ENCODE results near the gene FRMD3. TPM values are rescaled to one million over a fixed set of nuclear protein-coding genes. Genes with fewer than 3 reads are reported as not detected.

The FRMD3 gene
- polyA plus RNA-seq, 3 donors: 0.78 to 5.8 (median 4.9) TPM

DNA sequence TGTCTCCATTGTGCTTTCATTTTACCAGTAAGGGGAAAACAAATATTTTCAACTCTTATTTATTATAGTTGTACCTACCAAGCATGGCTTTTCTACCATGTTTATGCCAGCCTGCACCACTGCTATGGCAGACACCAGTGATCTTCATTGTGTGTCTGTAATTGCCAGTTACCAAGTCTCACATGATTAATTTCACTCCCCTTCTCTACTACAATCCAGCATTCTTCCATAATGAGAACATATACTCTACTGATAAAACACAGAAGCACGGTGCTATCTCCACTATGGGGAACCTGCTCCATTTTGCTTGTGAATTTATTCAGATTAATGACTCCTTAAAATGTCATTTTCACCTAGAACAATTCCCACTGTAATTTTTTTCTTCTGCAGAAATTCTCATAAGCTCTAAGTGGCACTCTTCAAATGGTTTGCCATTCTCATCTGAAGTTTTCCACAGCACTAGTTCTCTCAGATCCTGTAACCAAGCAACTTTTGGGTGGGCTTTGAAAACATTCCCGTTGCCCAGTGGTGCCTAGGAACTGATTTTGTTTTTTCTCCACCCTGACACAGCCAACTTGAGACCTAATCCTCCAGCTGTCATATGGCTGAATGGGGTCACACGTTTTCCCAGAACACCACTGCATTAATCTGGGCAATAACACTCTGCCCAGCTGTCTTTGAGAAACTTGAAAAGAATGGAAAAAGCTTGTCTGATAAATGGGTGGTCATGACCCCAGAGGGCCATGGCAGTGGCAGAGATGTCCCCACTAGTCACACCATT, 252.6 kb downstream of the FRMD3 start:
- 63 to 75% (median 75%) methylated on average over 3 of the region's 3 CpGs for WGBS, 3 donors
- no peak overlapping the region for H3K27ac ChIP-seq (ENCODE audit: low read depth, low read length)

DNA sequence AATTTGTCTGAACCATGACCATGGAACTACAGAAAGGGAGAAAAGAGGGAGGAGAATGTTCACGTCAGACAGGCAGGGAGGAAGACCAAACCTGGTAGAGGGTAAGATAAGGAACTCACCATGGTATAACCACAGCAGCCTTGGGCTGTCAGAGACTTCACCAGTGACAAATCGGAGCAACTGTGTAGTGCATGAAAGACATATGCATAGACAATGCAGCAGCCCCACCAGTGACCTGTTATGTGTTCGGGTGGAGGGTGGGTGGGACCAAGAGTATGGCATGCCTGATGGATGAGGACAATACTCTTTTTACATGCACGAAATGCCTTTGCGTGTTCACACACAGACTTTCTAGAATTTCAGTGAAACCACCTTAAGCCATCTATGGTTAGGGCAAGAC, 253.5 kb downstream of the FRMD3 start:
- 85 to 87% (median 86%) methylated on average over 5 of the region's 5 CpGs for WGBS, 3 donors
- no peak overlapping the region for H3K27ac ChIP-seq (ENCODE audit: low read depth, low read length)

DNA sequence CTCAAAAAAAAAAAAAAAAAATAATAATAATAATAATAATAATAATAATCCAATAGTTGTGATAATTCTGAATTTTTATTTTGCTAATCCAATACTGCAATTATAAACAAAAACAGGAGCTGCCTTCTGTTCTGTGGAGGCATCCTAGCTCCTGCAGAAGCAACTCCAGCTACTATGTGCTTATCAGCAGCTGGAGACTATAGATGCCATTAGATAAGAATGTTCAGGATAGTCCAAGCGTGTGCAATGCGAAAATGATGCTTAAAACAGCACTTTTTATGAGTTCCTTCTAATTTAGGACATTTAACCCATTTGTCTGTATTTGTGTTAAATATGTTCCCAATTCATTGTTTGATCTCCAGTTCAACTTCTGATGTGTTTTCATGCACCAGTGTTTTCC, 254.7 kb downstream of the FRMD3 start:
- 86 to 96% (median 87%) methylated on average over 2 of the region's 2 CpGs for WGBS, 3 donors
- no peak overlapping the region for H3K27ac ChIP-seq (ENCODE audit: low read depth, low read length)

DNA sequence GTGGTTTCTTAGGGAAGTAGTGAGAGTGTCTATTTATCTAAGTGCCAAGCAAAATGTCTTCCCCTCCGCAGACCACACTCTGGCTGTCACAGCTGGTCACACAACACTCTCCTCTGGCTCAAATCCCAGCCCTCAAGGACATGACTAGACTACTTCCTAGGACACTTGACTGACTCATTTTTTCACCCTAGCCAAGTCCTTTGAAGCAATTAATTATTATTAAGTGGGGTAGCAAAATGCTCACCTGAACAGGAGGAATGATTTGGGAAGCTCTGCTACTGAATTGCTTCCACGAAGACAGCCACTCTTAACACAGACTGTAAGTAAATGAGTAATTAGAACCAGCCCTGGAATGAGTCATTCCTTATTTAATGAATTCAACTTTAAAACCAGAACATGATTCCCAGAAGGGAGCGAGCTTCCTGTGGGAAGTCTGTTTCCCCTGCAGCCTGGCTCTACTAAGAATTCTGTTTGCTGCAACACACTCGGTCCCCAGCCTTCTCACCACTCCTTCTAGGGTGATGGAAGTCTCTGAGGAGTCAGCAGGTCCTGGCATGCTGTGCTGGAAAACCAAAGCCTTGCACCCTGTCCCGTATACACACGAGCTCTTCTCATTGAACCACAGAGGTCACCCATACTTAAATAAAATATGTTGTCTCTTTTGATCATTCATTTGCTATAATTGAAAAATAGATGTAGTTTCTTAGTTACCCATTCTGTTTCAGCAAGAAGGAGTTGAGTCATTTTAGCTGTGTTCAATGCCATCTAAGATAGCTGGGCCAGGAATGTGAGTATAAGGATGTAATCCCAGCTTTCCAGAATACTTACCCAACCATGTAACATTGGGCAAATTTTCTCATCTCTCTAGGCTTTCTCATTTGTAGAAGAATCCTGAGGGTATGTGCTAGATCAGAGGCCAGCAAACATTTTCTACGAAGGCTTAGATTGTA, 256.6 kb downstream of the FRMD3 start:
- no peak overlapping the region for H3K27ac ChIP-seq (ENCODE audit: low read depth, low read length)
- 35 to 41% (median 38%) methylated on average over 7 of the region's 7 CpGs for WGBS, 3 donors

DNA sequence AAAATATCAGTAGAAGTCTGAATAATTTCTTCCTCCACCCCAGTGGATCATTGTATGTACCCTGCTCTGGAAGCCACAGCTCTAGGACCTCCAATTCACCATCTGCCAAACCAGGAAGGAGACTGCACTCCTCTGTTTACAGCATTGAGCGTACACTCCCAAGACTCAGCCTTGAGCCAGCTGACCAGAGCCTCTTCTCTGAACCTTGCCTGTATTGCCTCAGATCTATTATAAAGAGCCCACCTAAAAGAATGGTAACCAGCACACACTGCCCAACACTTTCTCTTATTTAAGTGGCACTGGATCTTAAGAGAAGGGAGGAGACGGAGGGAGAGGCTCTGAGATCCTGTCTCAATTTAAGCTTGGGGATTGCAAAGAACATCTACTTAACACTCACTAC, 257.4 kb downstream of the FRMD3 start:
- 63 to 71% (median 66%) methylated on average over 2 of the region's 2 CpGs for WGBS, 3 donors
- H3K27ac ChIP-seq (ENCODE audit: low read depth, low read length): no peak overlapping the region

DNA sequence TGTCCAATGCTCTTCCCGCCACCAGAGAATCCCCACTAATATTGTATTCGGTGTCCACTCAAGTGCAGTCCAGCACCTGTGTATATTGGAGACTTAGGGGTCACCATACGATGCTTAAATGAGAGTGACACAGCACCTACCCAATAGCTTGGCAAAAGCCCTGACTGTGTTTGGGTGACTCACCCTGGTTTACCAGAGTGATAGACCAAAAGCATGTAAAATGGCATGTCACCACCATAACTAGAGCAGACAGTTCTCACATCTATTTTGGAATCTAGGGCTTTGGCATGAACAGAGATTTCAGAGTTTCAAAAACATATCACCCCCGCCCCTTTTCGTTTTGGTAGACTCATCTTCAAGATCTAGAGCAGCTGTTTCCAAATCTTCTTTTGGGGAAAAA, 257.9 kb downstream of the FRMD3 start:
- WGBS, 3 donors: 95 to 97% (median 96%) methylated on average over 5 of the region's 5 CpGs
- no peak overlapping the region for H3K27ac ChIP-seq (ENCODE audit: low read depth, low read length)

DNA sequence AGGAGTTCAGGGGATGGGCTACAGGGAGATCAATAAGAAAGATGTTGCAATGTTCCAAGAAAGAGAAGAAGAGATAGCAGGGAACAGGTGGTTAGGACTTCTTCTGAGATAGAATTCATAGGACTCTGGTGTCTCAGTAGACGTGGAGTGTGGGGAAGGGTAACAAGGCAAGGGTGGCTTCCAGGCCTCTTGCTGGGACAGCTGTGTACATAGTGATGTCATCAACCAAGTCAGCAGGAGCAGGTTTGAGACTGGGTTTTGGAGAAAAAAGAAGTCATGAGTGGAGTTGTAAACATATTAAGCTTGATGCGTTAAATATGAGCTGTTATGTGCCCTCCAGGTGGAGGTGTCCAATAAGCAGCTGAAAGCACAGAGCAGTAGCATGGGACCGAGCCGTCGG, 263.4 kb downstream of the FRMD3 start:
- WGBS, 3 donors: 88 to 97% (median 95%) methylated on average over 5 of the region's 5 CpGs
- H3K27ac ChIP-seq (ENCODE audit: low read depth, low read length): no peak overlapping the region

DNA sequence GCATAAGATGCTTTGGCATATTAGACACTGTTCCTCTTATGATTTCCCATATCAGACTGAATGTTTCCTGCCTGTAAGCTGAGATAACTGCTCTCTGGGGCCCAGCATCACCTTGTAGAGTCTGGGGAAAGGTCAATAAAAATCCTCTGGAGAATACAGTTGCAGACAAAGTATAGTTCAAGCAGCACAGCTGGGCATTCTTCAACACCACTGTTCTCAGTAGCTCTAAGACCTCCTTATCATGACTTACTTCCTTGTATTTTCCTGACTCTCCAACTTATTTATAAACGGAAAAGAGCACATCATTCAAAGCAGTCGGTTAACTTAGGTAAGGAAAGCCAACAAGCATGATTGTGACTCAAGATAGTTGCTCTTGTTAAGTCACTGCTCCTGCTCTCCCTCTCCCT, 266.5 kb downstream of the FRMD3 start:
- WGBS, 3 donors: 55 to 82% (median 60%) methylated on average over 2 of the region's 2 CpGs
- no peak overlapping the region for H3K27ac ChIP-seq (ENCODE audit: low read depth, low read length)

DNA sequence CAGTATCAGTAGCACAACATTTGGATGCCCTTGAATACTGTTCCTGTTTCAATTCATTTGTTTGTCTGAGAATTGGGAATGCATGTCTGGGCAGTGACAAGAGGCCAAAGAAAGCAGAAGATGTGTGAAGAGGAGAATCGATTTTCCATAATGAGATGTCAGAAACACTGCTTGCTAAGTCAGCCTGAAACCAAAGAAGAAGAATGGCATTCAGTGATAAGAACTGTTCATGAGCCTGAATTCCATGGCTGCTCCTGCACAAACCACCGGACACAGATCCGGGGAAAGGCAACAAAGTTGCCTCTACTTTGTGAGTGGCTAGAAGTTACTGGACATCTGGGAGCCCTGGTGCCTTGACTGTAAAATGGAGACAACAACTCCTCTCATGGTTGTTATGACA, 268.1 kb downstream of the FRMD3 start:
- 50 to 82% (median 76%) methylated on average over 3 of the region's 3 CpGs for WGBS, 3 donors
- no peak overlapping the region for H3K27ac ChIP-seq (ENCODE audit: low read depth, low read length)

DNA sequence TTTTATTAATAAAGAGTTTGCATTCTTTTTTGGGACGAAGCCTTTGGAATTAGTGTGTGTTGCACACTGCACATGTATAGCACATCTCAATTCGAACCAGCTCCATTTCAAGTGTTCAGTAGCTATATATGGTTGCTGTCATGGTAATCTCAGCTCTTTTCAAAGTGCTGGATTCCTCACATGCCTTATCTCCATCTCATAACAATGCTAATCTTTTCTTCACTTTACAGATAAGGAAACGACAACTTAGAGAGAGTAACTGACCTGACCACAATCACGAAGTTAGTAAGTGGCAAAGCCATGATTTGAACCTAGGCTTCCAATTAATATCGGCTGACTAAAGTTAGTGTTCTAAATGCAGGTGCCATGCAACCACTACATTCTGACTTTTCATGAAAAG, 270.5 kb downstream of the FRMD3 start:
- no peak overlapping the region for H3K27ac ChIP-seq (ENCODE audit: low read depth, low read length)
- 55 to 94% (median 71%) methylated on average over 5 of the region's 5 CpGs for WGBS, 3 donors

DNA sequence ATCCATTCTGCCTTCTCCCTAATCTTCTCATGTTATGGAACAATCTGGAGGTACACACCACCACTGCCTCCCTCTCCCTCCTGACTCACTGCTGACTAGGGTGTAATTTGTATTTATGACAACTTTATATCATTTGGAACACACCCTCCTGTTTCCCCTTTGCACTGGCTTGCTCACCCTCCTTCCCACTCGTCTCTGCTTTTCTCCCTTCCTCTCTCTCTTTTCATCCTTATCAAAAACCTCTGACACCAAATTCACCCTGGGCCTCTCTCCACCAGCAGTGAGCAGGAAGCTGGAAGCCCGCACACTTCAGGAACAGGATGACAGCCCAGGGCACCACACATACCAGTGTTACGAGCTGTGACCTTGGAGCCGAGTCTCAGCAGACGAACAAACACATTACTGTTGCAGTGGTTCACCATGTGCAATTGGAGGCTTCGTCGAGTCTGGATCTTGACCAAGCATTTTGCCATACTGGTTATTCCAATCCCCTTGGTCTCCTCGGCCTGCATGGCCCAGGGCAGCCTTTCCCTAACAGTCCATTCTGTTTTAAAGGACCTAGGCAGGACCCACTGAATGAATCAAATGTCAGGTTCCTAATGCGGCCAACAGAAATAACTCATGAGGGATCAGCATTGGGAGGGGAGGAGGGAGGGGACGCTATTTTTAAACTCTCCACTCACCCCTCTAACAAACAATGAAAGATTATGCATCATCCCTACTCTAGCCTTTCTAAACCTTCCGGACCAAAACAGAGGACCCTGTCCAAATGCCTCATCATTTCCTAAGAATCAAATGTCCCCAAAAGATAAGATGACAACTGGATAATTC, 271.3 kb downstream of the FRMD3 start:
- no peak overlapping the region for H3K27ac ChIP-seq (ENCODE audit: low read depth, low read length)
- WGBS, 3 donors: 42 to 52% (median 51%) methylated on average over 11 of the region's 11 CpGs

DNA sequence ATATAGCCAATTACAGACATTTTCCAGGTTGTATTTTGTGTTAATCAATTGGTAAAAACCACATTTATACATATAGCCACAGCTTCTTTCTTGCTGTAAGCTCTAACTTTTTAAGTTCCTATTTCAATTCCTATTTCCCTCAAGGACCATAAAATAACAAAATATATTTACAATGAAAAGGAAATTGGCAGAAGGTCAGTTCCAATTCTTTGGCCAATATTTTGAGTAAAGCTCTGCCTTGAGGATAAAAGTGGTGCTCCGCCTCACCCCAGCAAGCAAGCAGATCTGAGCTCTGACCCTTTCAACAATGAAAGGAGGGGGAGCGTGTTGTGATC, 271.9 kb downstream of the FRMD3 start:
- WGBS, 3 donors: 34 to 60% (median 45%) methylated on average over 2 of the region's 2 CpGs
- no peak overlapping the region for H3K27ac ChIP-seq (ENCODE audit: low read depth, low read length)

DNA sequence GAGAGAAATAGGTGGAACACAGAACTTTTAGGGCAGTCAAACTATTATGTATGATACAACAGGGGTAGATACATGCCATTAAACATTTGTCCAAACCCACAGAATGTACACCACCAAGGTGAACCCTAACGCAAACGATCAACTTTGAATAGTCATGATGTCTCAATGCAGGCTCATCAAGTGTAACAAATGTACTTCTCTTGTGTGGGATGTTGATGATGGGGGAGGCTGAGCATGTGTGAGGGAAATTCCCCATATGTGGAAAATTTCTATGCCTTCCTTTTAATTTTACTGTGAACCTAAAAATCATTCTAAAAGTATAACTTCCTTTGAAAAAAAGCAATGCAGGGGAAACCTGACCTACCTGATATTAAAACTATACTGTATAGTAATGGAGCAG, 273.9 kb downstream of the FRMD3 start:
- WGBS, 3 donors: 91 to 97% (median 92%) methylated on average over 2 of the region's 2 CpGs
- no peak overlapping the region for H3K27ac ChIP-seq (ENCODE audit: low read depth, low read length)

DNA sequence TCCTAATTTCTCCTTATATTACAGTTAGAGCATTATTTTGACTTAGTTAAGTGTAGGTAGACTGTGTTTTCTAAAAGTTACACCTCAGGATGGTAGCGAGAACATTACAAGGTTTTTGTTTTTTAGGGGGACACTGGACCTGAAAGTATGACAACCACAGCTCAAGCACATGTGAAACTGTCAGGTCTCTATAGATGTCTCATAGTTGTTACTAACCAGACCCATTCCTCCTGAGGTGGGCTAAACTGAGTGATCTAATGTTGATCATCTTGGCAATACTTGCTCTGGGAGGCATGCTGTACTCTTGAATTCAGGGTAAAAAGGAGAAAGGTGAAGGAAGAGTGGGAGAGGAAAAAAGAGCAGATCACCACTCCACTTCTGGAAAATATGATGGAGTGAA, 278.6 kb downstream of the FRMD3 start:
- no peak overlapping the region for H3K27ac ChIP-seq (ENCODE audit: low read depth, low read length)
- WGBS, 3 donors: 93 to 100% (median 95%) methylated on average over 1 of the region's 1 CpG

DNA sequence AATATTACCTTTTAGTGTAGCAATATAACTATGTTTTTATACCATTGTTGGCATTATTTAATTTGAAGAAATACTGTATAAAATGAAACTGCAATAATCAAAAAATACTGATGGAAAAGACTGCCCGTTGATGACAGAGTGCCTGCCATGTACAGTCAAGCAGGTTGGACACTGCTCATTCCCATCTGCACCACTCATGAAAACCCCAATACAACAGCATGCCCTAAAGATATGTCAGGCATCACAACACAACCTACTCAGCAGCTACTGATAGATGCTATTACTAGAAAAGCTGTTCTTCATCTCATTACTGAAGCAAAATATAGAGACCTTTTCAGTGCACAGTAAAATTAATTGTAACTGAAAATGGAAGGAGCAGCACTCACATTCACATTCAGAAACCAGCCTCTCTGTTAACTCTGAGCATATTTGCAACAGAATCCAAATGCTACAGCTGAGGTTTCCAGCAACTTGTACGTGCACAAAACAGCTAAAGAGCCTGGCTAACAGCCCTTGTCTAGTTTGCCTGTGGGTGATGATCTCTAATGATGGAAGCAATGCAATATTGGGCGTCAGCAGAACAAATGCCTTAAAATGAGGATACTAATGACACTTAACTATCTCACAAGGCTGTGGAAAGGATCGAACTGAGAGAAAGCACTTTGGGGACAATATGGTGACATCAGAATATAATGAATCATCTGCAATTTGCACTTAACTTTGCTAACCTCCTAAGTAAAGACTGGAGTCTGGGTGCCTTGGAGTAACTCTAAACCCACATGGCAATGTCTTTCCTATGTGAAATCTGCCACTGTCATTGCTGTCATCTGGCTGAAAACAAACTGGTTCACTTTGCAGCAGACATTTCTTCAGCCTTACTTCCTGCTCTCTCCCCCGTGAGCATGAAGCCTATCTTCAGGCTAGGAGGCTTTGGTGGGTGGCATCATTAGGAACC, 280.0 kb downstream of the FRMD3 start:
- H3K27ac ChIP-seq (ENCODE audit: low read depth, low read length): no peak overlapping the region
- WGBS, 3 donors: 78 to 87% (median 80%) methylated on average over 5 of the region's 5 CpGs

DNA sequence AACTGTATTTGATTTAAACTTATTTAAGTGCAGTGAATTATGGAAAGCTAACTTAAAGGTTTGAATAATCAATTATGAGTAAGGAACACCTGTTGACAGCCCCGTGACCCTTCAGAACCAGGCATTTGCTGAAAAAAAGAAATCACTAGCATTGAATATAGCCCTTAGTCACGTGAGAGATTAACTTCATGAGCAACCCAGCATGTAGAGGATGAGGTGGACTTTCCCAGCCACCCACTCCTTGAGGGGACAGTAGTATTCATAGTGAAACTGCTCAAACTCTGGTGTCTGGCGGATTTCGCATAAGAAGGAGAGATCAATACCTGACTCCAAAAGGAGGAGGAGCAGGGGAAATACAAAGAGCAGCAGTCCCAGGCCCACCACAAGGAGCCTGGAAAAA, 290.5 kb downstream of the FRMD3 start:
- H3K27ac ChIP-seq (ENCODE audit: low read depth, low read length): no peak overlapping the region
- 84 to 94% (median 89%) methylated on average over 4 of the region's 4 CpGs for WGBS, 3 donors

DNA sequence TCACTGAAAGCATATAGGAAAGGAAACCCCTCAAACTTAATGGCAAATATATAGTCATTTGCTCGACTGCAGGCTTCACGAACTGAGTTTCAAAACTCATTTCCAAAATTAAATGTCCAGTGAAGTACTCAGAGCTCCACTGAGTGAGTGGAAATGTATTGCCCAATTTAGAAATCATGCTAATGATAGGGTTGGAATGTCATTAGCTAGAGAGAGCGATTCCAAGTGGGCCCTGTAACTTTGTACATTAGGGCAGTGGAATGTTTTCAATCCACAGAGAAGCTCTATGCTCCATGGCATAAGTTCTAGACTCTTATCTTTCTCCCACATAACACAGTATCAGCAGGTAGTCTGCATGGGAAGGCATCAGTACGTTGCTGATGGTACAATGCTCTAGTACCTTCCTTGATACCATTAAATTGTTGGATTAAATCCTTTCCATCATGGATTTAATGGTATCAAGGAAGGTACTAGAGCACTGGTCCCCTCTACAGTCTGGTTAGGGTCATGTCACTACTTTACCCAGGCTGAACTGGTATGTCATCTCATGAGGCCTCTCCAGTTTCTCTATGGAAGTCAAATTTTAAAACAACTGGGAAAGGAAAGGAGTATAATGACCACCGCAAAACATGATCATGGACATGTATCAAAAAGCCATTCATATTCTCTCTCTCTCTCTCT, 292.1 kb downstream of the FRMD3 start:
- H3K27ac ChIP-seq (ENCODE audit: low read depth, low read length): no peak overlapping the region
- WGBS, 3 donors: 86 to 90% (median 89%) methylated on average over 5 of the region's 5 CpGs
